MM.1S (cell line): Measurements from ENCODE around the gene CYP39A1.

Source experiments
- EZH2phosphoT487 ChIP-seq: fragments of 300-600 bp; sonication (generic); IDR thresholded peaks from 2 replicates; pipeline ENCODE4 v1.6.1; 2018; ENCODE audit warnings: antibody characterized with exemption, low read length
- TF ChIP-seq, protein P1 (sequence below): fragments of 300-600 bp; sonication (generic); IDR thresholded peaks from 2 replicates; pipeline ENCODE4 v1.5.1; 2016; ENCODE audit warnings: antibody characterized with exemption, low read length, mixed read lengths

DNA sequence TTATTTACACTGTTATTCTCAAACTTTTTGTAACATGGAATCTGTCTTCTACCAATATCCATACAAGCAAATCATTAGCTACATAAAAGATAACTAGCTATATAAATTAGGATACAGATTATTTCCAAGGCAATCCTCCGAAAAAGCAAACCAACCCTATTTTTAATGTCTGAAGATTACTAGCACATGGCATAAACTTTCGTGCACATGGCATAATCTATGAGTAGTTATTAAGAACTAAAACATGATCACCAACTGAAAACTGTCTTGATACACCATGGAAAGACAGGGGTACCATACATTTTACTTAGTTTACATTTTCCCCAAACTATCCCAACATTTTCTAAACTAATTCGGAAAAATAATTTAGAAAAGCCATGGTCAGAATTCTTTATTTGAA lies 54.4 kb downstream of the CYP39A1 start:
- TF ChIP-seq, protein P1, sequence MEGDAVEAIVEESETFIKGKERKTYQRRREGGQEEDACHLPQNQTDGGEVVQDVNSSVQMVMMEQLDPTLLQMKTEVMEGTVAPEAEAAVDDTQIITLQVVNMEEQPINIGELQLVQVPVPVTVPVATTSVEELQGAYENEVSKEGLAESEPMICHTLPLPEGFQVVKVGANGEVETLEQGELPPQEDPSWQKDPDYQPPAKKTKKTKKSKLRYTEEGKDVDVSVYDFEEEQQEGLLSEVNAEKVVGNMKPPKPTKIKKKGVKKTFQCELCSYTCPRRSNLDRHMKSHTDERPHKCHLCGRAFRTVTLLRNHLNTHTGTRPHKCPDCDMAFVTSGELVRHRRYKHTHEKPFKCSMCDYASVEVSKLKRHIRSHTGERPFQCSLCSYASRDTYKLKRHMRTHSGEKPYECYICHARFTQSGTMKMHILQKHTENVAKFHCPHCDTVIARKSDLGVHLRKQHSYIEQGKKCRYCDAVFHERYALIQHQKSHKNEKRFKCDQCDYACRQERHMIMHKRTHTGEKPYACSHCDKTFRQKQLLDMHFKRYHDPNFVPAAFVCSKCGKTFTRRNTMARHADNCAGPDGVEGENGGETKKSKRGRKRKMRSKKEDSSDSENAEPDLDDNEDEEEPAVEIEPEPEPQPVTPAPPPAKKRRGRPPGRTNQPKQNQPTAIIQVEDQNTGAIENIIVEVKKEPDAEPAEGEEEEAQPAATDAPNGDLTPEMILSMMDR = no peak
- TF ChIP-seq EZH2phosphoT487 = no peak
